Prostate gland (tissue), 2 donors: ENCODE results near the gene PSMB3.

Experiments used
- CTCF ChIP-seq, 4 experiments: fragments of 200-600 bp in 2 of 4; fragments of 450-650 bp in 2 of 4; sonication (generic) in 2 of 4; IDR thresholded peaks; 1 replicate in 3 of 4; 2 replicates in 1 of 4; pipeline ENCODE4 v1.5.1; 2016 to 2019; ENCODE audit warnings: antibody characterized with exemption in 4 of 4, mild to moderate bottlenecking in 2 of 4, moderate library complexity in 2 of 4
- POLR2A ChIP-seq: fragments of 450-650 bp; IDR thresholded peaks from one replicate; pipeline ENCODE4 v1.6.1; 2016; ENCODE audit warnings: antibody characterized with exemption, mild to moderate bottlenecking

- TF ChIP-seq CTCF (IDR thresholded peaks at IDR 0.05) (no peak), POLR2A (no peak)
These were observed 2.0 kb upstream of the PSMB3 start for GRCh38 chr17:38750312-38751121.
